Neutrophil (primary cell): ENCODE results near the gene RNF111.

ENCODE experiments used
- H3K27ac ChIP-seq: fragments of 200-600 bp; sonication (generic); 2 replicates; pipeline ENCODE4 v1.5.1; 2016; ENCODE audit warnings: mild to moderate bottlenecking, moderate library complexity
- H3K27me3 ChIP-seq: fragments of 200-600 bp; sonication (generic); 2 replicates; pipeline ENCODE4 v1.6.0; 2016; ENCODE audit warnings: mild to moderate bottlenecking
- H3K36me3 ChIP-seq: fragments of 200-600 bp; sonication (generic); 2 replicates; pipeline ENCODE4 v1.5.1; 2017
- H3K4me1 ChIP-seq, 2 experiments: fragments of 200-600 bp in 1 of 2; sonication (generic) in 1 of 2; 1 replicate in 1 of 2; 2 replicates in 1 of 2; pipeline versions ENCODE4 v1.5.1 to v1.6.1; 2013 to 2016; ENCODE audit warnings: low read depth in 1 of 2, low read length in 1 of 2, mild to moderate bottlenecking in 1 of 2, moderate library complexity in 1 of 2; ENCODE audit not compliant: control insufficient read depth in 1 of 2, insufficient read depth in 1 of 2
- H3K4me3 ChIP-seq, 2 experiments: fragments of 200-600 bp in 1 of 2; sonication (generic) in 1 of 2; 1 replicate in 1 of 2; 2 replicates in 1 of 2; pipeline ENCODE4 v1.5.1; 2013 to 2016; ENCODE audit warnings: low read depth in 1 of 2, low read length in 1 of 2, mild to moderate bottlenecking in 1 of 2, moderate library complexity in 1 of 2
- H3K9me3 ChIP-seq: fragments of 200-600 bp; sonication (generic); 2 replicates; pipeline ENCODE4 v1.5.1; 2016
- CTCF ChIP-seq: fragments of 200-600 bp; sonication (generic); IDR thresholded peaks from 2 replicates; pipeline ENCODE4 v1.5.1; 2016; ENCODE audit warnings: antibody characterized with exemption

Gene RNF111

DNA sequence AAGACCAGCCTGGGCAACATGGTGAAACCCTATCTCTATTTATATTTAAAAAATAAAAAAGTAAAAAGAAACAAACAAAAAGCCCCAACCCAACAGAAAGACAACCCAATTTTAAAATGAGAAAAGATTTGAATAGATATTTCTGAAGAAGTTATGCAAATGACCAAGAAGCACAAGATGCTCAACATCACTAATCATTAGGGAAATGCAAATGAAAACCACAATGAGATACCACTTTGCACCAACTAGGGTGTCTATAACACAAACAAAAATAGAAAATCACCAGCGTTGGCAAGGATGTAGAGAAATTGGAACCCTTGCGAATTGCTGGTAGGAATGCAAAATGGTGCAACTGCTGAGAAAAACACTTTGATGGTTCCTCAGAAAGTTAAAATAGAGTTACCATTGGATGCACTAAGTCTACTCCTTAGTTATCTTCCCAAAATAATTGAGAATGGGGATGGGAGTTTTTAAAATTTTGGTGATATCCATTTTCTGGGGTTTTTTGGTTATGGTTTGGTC, 71.7 kb downstream of the RNF111 start:
- Histone ChIP-seq H3K4me1 (peaks cover 8 to 11% of the 10 kb centered on the region in 2 experiments), H3K27ac (no peak overlapping the region), H3K4me3 (no peak overlapping the region), H3K27me3 (no peaks in the 10 kb centered on the region), H3K9me3 (no peaks in the 10 kb centered on the region), H3K36me3 (peaks cover 95% of the 10 kb centered on the region)
- no peak for TF ChIP-seq CTCF

DNA sequence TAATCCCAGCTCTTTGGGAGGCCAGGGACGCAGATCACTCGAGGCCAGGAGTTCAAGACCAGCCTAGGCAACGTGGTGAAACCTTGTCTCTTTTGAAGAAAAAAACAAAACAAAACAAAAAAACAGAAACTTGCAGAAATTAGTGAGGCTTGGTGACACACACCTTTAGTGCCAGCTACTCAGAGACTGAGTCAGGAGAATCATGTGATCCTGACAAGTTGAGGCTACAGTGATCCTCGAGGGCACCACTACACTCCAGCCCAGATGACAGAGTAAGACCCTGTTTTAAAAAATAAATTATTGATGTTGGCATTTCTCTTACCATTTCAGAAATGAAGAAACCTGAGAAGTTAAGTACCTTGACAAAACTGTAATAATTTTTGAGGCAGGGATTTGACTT, 72.9 kb downstream of the RNF111 start:
- no peak for TF ChIP-seq CTCF
- Histone ChIP-seq H3K27ac (no peak overlapping the region), H3K4me1 (peaks cover 8 to 11% of the 10 kb centered on the region in 2 experiments), H3K4me3 (no peak overlapping the region), H3K36me3 (peaks cover 90% of the 10 kb centered on the region), H3K27me3 (no peaks in the 10 kb centered on the region), H3K9me3 (no peaks in the 10 kb centered on the region)

DNA sequence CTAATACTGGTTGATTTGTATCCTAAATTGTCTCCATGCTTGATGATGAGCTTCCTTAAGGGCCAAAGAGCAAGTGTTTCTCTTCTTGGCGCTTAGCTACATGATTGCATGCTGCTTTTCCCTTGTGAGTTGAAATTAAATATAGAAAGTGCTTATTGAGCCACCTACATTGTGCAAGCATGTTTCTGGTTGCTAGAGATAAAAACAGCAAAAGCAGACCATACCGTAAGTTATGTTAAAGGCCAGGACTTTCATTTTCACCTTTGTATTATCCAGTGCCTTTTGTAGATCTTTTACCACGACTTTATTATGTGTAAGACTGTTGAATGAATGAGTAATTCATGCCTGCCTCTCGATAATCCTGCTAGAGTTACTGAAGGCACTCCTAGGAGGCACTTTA, 75.6 kb downstream of the RNF111 start:
- no peak overlapping the region for H3K4me3 ChIP-seq
- H3K27me3 ChIP-seq = no peaks in the 10 kb centered on the region
- H3K4me1 ChIP-seq = peaks cover 8 to 11% of the 10 kb centered on the region in 2 experiments
- peaks cover 91% of the 10 kb centered on the region for H3K36me3 ChIP-seq
- H3K9me3 ChIP-seq = no peaks in the 10 kb centered on the region
- peak overlapping the region; percentile 25 for H3K27ac ChIP-seq
- no peak for TF ChIP-seq CTCF

DNA sequence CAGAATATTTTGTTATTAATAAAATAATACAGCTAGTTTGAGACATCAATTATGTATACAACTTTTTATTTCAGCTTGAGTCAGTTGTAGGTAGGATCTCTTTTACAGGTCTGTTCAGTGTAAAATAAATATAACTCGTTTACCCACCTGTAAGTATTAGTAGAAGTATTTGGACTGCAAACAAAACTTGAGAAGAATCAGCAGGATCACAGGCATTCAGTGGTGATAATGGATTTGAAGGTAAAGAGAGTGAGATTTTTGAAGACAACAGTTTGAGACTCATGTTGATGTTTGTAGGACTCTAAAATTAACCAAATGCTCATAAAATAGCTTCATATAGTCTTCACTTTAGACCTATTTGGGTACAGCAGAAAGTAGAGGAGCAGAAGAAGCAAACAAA, 82.0 kb downstream of the RNF111 start:
- Histone ChIP-seq H3K4me1 (no peaks in the 10 kb centered on the region), H3K36me3 (peaks cover 65% of the 10 kb centered on the region), H3K9me3 (no peaks in the 10 kb centered on the region), H3K27ac (peak overlapping the region; percentile 7), H3K27me3 (no peaks in the 10 kb centered on the region), H3K4me3 (no peak overlapping the region)
- TF ChIP-seq CTCF = no peak

GRCh38 chr15:59074607-59075006, 87.1 kb downstream of the RNF111 start:
- peaks cover 45% of the 10 kb centered on the region for H3K36me3 ChIP-seq
- H3K4me1 ChIP-seq = no peaks in the 10 kb centered on the region
- H3K27ac ChIP-seq = no peak overlapping the region
- H3K9me3 ChIP-seq = no peaks in the 10 kb centered on the region
- H3K4me3 ChIP-seq = no peak overlapping the region
- H3K27me3 ChIP-seq = no peaks in the 10 kb centered on the region
- no peak for TF ChIP-seq CTCF

DNA sequence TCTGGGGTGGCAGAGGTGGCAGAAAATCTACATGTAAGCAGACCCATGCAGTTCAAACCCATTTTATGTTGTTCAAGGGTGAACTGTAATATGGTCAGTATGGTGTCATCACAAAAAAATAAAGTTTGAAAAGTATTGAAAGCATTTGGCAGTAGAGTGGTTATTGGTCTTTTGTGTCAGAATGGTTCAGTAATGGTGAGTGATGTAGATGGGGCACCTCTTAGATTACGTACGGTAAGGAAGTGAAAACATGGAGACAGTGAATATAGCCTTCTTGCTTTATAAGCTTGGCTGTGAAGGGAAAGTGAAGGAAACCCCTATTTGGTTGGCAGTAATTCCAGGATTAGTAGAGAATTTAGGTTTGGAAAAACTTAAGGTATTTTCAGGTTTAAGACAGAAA, 100.3 kb downstream of the RNF111 start:
- no peak for TF ChIP-seq CTCF
- Histone ChIP-seq H3K36me3 (peaks cover 93% of the 10 kb centered on the region), H3K4me1 (no peaks in the 10 kb centered on the region), H3K27me3 (no peaks in the 10 kb centered on the region), H3K4me3 (no peak overlapping the region), H3K9me3 (no peaks in the 10 kb centered on the region), H3K27ac (no peak overlapping the region)
